H1 (cell line): Measurements from ENCODE around the gene MPPED2. TPM values are rescaled to one million over a fixed set of nuclear protein-coding genes. Genes with fewer than 3 reads are reported as not detected.

Source experiments
- CTCF ChIA-PET: fragments of 300-600 bp; sonication (Branson Sonifier 250); formaldehyde crosslinking; loops from one replicate; lab custom pipeline; 2021; ENCODE audit not compliant: partially characterized antibody; lab: Charles Lee
- POLR2A ChIA-PET: fragments of 300-600 bp; sonication (Branson Sonifier 250); formaldehyde crosslinking; loops from one replicate; lab custom pipeline; 2021; ENCODE audit warnings: inconsistent platforms; ENCODE audit not compliant: partially characterized antibody; lab: Charles Lee
- DNase-seq, 2 experiments: peaks; one replicate each; pipeline versions ENCODE4 v3.0.0 to v3.0.0-alpha.2; 2010 to 2022; ENCODE audit warnings: low spot score in 2 of 2, low read depth in 1 of 2, mixed read lengths in 1 of 2
- FAIRE-seq: peaks from 2 replicates; lab custom pipeline; 2011; peaks lifted over from hg19 to GRCh38; lab: Jason Lieb, UNC
- H2AFZ ChIP-seq: 2 replicates; pipeline ENCODE4 v1.8.1; 2012; ENCODE audit warnings: low read length, inconsistent platforms
- H2AK5ac ChIP-seq: 2 replicates; pipeline ENCODE4 v1.6.1; 2013; ENCODE audit warnings: low read depth, low read length
- H2BK120ac ChIP-seq: replicated peaks from 2 replicates; pipeline ENCODE3; 2013; ENCODE audit warnings: low read depth, low read length, inconsistent platforms
- H2BK12ac ChIP-seq: 2 replicates; pipeline ENCODE4 v1.6.1; 2013; ENCODE audit warnings: low read depth, low read length
- H2BK15ac ChIP-seq: 2 replicates; pipeline ENCODE4 v1.6.1; 2013; ENCODE audit warnings: low read length
- H2BK20ac ChIP-seq: 2 replicates; pipeline ENCODE4 v1.6.1; 2013; ENCODE audit warnings: low read length
- H2BK5ac ChIP-seq: 2 replicates; pipeline ENCODE4 v1.6.1; 2013; ENCODE audit warnings: low read depth, low read length
- H3K14ac ChIP-seq: 2 replicates; pipeline ENCODE4 v1.6.1; 2013; ENCODE audit warnings: inconsistent platforms; ENCODE audit not compliant: insufficient read length
- H3K18ac ChIP-seq: 2 replicates; pipeline ENCODE4 v1.6.1; 2013; ENCODE audit warnings: low read length; ENCODE audit errors: extremely low read depth
- H3K23ac ChIP-seq: 2 replicates; pipeline ENCODE4 v1.6.1; 2013; ENCODE audit warnings: inconsistent platforms; ENCODE audit not compliant: insufficient read length
- H3K23me2 ChIP-seq: 2 replicates; pipeline ENCODE4 v1.6.1; 2013; ENCODE audit warnings: low read depth, low read length
- H3K27ac ChIP-seq: 2 replicates; pipeline ENCODE4 v1.6.1; 2011; ENCODE audit warnings: low read depth, low read length, inconsistent platforms
- H3K27me3 ChIP-seq, 4 experiments: replicated peaks in 1 of 4; 1 replicate in 1 of 4; 2 replicates in 3 of 4; pipeline versions ENCODE4 v1.6.1 to v1.8.1; 2011 to 2013; ENCODE audit warnings: low read length in 3 of 4, mild to moderate bottlenecking in 3 of 4, inconsistent platforms in 2 of 4, mixed read lengths in 2 of 4, moderate library complexity in 1 of 4; ENCODE audit not compliant: control insufficient read depth in 3 of 4, insufficient read depth in 3 of 4; ENCODE audit errors: extremely low read depth in 1 of 4
- H3K36me3 ChIP-seq, 4 experiments: 2 replicates each; pipeline versions ENCODE4 v1.6.1 to v1.8.1; 2011 to 2013; ENCODE audit warnings: mild to moderate bottlenecking in 4 of 4, low read length in 3 of 4, moderate library complexity in 2 of 4, control low read depth in 1 of 4, inconsistent platforms in 1 of 4; ENCODE audit not compliant: insufficient read depth in 4 of 4, control insufficient read depth in 2 of 4
- H3K4ac ChIP-seq: replicated peaks from 2 replicates; pipeline ENCODE3; 2013; ENCODE audit warnings: low read length, low read depth, mixed read lengths, inconsistent platforms; ENCODE audit not compliant: insufficient read length
- H3K4me1 ChIP-seq, 4 experiments: replicated peaks in 1 of 4; 1 replicate in 1 of 4; 2 replicates in 3 of 4; pipeline versions ENCODE4 v1.6.1 to v1.8.1; 2011 to 2013; ENCODE audit warnings: low read length in 3 of 4, inconsistent platforms in 2 of 4, mixed read lengths in 1 of 4; ENCODE audit not compliant: insufficient read depth in 4 of 4, control insufficient read depth in 3 of 4
- H3K4me2 ChIP-seq, 2 experiments: 2 replicates each; pipeline versions ENCODE4 v1.6.1 to v1.8.1; 2011 to 2013; ENCODE audit warnings: low read depth in 2 of 2, low read length in 2 of 2, control low read depth in 1 of 2, inconsistent platforms in 1 of 2, mild to moderate bottlenecking in 1 of 2; ENCODE audit not compliant: insufficient read depth in 1 of 2
- H3K4me3 ChIP-seq, 4 experiments: fragments of 200-600, 300-600 bp in 1 of 4; sonication (generic), shearing (Covaris generic), sonication (Bioruptor Twin) in 1 of 4; 2 replicates each; pipeline versions ENCODE4 v1.5.1 to v1.8.1; 2011 to 2016; ENCODE audit warnings: low read length in 4 of 4, low read depth in 3 of 4, control low read depth in 2 of 4, inconsistent platforms in 2 of 4, mild to moderate bottlenecking in 2 of 4, mixed read lengths in 1 of 4, moderate library complexity in 1 of 4; ENCODE audit not compliant: insufficient read depth in 2 of 4; ENCODE audit errors: extremely low read depth in 1 of 4
- H3K56ac ChIP-seq: replicated peaks from 2 replicates; pipeline ENCODE3; 2013; ENCODE audit warnings: low read depth, mild to moderate bottlenecking, mixed read lengths, low read length, inconsistent platforms; ENCODE audit not compliant: insufficient read length
- H3K79me1 ChIP-seq: 2 replicates; pipeline ENCODE4 v1.6.1; 2013; ENCODE audit warnings: low read depth, low read length, control low read depth
- H3K79me2 ChIP-seq, 2 experiments: 2 replicates each; pipeline versions ENCODE4 v1.6.1 to v1.8.1; 2012 to 2013; ENCODE audit warnings: low read length in 2 of 2, mild to moderate bottlenecking in 2 of 2, inconsistent platforms in 1 of 2; ENCODE audit not compliant: insufficient read depth in 2 of 2, control insufficient read depth in 1 of 2
- H3K9ac ChIP-seq, 4 experiments: replicated peaks in 1 of 4; 1 replicate in 1 of 4; 2 replicates in 3 of 4; pipeline versions ENCODE4 v1.6.1 to v1.8.1; 2011 to 2013; ENCODE audit warnings: low read depth in 3 of 4, low read length in 3 of 4, control low read depth in 2 of 4, mild to moderate bottlenecking in 2 of 4, moderate library complexity in 2 of 4, inconsistent platforms in 1 of 4; ENCODE audit errors: extremely low read depth in 1 of 4
- H3K9me3 ChIP-seq, 2 experiments: 2 replicates each; pipeline versions ENCODE4 v1.6.1 to v1.8.1; 2012 to 2013; ENCODE audit warnings: mild to moderate bottlenecking in 2 of 2, moderate library complexity in 2 of 2, control low read depth in 1 of 2, inconsistent platforms in 1 of 2, low read depth in 1 of 2, low read length in 1 of 2, mixed read lengths in 1 of 2; ENCODE audit not compliant: insufficient read depth in 2 of 2
- H4K20me1 ChIP-seq, 2 experiments: replicated peaks in 1 of 2; 2 replicates each; pipeline versions ENCODE3 to v1.8.1; 2011 to 2013; ENCODE audit warnings: inconsistent platforms in 2 of 2, low read length in 2 of 2, mild to moderate bottlenecking in 1 of 2; ENCODE audit not compliant: insufficient read depth in 2 of 2, control insufficient read depth in 1 of 2
- H4K5ac ChIP-seq: 2 replicates; pipeline ENCODE4 v1.6.1; 2013; ENCODE audit warnings: low read length, low read depth, mixed read lengths, inconsistent platforms; ENCODE audit not compliant: insufficient read length
- H4K8ac ChIP-seq: 2 replicates; pipeline ENCODE4 v1.8.0; 2013; ENCODE audit warnings: mild to moderate bottlenecking, moderate library complexity, low read length, inconsistent platforms; ENCODE audit not compliant: insufficient read depth; ENCODE audit errors: extremely low read depth
- H4K91ac ChIP-seq: replicated peaks from 2 replicates; pipeline ENCODE3; 2013; ENCODE audit warnings: low read length, mixed read lengths, inconsistent platforms; ENCODE audit not compliant: insufficient read length
- CBX8 ChIP-seq: fragments of 300-800, 300-1000 bp; sonication (generic); IDR thresholded peaks from 2 replicates; pipeline ENCODE4 v1.7.1; 2016; ENCODE audit warnings: low read depth, low read length, borderline replicate concordance
- CHD1 ChIP-seq: IDR thresholded peaks from 2 replicates; pipeline ENCODE4 v1.6.1; 2012; ENCODE audit warnings: low read depth, low read length, improper control_type of control experiment
- FOSL1 ChIP-seq: IDR thresholded peaks from 2 replicates; pipeline ENCODE4 v1.6.1; 2011; ENCODE audit warnings: mild to moderate bottlenecking, low read depth, low read length, moderate library complexity; ENCODE audit not compliant: insufficient read depth
- GTF2F1 ChIP-seq: IDR thresholded peaks from 2 replicates; pipeline ENCODE4 v1.6.1; 2012; ENCODE audit warnings: low read depth, low read length, improper control_type of control experiment, borderline replicate concordance
- JUN ChIP-seq: IDR thresholded peaks from 2 replicates; pipeline ENCODE4 v1.6.1; 2011; ENCODE audit warnings: low read depth, mild to moderate bottlenecking, improper control_type of control experiment, low read length
- KDM1A ChIP-seq: fragments of 200-600, 300-600 bp; sonication (generic); IDR thresholded peaks from 2 replicates; pipeline ENCODE4 v1.7.1; 2016; ENCODE audit warnings: mild to moderate bottlenecking, low read length, borderline replicate concordance
- KDM5A ChIP-seq: fragments of 200-600 bp; IDR thresholded peaks from 2 replicates; pipeline ENCODE4 v1.7.1; 2012; ENCODE audit warnings: mild to moderate bottlenecking, low read length, inconsistent platforms, mixed read lengths
- PHF8 ChIP-seq: fragments of 200-600 bp; sonication (generic); conservative IDR thresholded peaks from 2 replicates; pipeline ENCODE4 v1.7.1; 2012; ENCODE audit warnings: low read depth, mild to moderate bottlenecking, inconsistent platforms, low read length, moderate library complexity
- RXRA ChIP-seq: IDR thresholded peaks from 2 replicates; pipeline ENCODE4 v1.6.1; 2011; ENCODE audit warnings: low read depth, mild to moderate bottlenecking, low read length, moderate library complexity; ENCODE audit not compliant: insufficient read depth
- TAF1 ChIP-seq: IDR thresholded peaks from 2 replicates; pipeline ENCODE4 v1.6.1; 2011; ENCODE audit warnings: mild to moderate bottlenecking, low read depth, low read length
- whole genome bisulfite sequencing, 2 experiments: shearing (Covaris generic) in 1 of 2; methylation state at CpG; one replicate each; pipeline versions ENCODE4 v1.1.6 to v1.1.7; 2013 to 2015; ENCODE audit warnings: low lambda C conversion rate in 2 of 2, mixed read lengths in 2 of 2, inconsistent platforms in 1 of 2, low coverage in 1 of 2, missing lambda C conversion rate in 1 of 2; ENCODE audit not compliant: insufficient replicate concordance in 2 of 2, insufficient coverage in 1 of 2, insufficient read length in 1 of 2; ENCODE audit errors: extremely low coverage in 1 of 2, missing lambda C conversion rate in 1 of 2; 5-methylcytosine and 5-hydroxymethylcytosine counted together
- polyA plus RNA-seq, 7 experiments: library from polyadenylated mRNA; depleted of rRNA in 3 of 7; stranded (reverse) in 5 of 7; unstranded in 2 of 7; fragments of >200 nt in 5 of 7; fragments of 200-250 nt in 2 of 7; gene quantifications; 1 replicate in 5 of 7; 2 replicates in 1 of 7; 4 replicates in 1 of 7; pipeline versions ENCODE4 v1.2.1 to v1.2.3, GENCODE V29; 2011 to 2013; ENCODE audit warnings: missing spikeins in 2 of 7, mixed read lengths in 2 of 7
- total RNA-seq: library from RNA; stranded (reverse); fragmentation: NEBNext Ultra II Directional; extraction: Animal tissue kit (Norgen Biotek cat#: 25700); gene quantifications from 2 replicates; pipeline ENCODE4 v1.2.1, GENCODE V29; 2021
- TF ChIP-seq, protein P1 (sequence below), 3 experiments: IDR thresholded peaks; 1 replicate in 2 of 3; 2 replicates in 1 of 3; pipeline versions ENCODE4 v1.5.1 to v1.6.1; 2011; ENCODE audit warnings: low read length in 3 of 3, mild to moderate bottlenecking in 3 of 3, inconsistent platforms in 2 of 3, low read depth in 1 of 3, moderate library complexity in 1 of 3; ENCODE audit not compliant: insufficient read depth in 1 of 3; ENCODE audit errors: control extremely low read depth in 1 of 3

The MPPED2 gene
- total and polyA plus RNA-seq, 2 of the 8 experiments (the other 6 are each of a cell fraction or from before 2014, with no cell fraction given), result 1.3 to 3.5 TPM

- Histone ChIP-seq H3K23me2 (no peaks in the 10 kb centered on the region), H3K79me1 (no peaks in the 10 kb centered on the region), H3K4ac (no peak overlapping the region), H3K4me2 (no peak overlapping the region), H4K20me1 (no peaks in the 10 kb centered on the region), H2BK20ac (no peak overlapping the region), H4K91ac (no peak overlapping the region), H3K23ac (no peak overlapping the region), H4K5ac (no peak overlapping the region), H3K36me3 (no peaks in the 10 kb centered on the region), H3K27me3 (no peaks in the 10 kb centered on the region; a peak in 1 of 7 replicates), H2BK15ac (no peak overlapping the region), H2BK5ac (no peak overlapping the region), H3K4me3 (no peak overlapping the region), H3K79me2 (no peaks in the 10 kb centered on the region), H2BK120ac (no peak overlapping the region), H3K4me1 (no peaks in the 10 kb centered on the region), H3K14ac (no peak overlapping the region), H3K9ac (no peak overlapping the region), H2BK12ac (no peak overlapping the region), H4K8ac (no peak overlapping the region), H2AFZ (no peak overlapping the region), H3K18ac (no peak overlapping the region), H3K9me3 (no peaks in the 10 kb centered on the region), H3K56ac (no peak overlapping the region), H2AK5ac (no peak overlapping the region), H3K27ac (no peak overlapping the region)
- DNase-seq, result no peak
- no peak for FAIRE-seq
- 90% methylated on average over 9 of the region's 9 CpGs; no CpG with 5 or more reads in 1 of the 2 experiments for WGBS, 2 experiments
- ChIA-PET CTCF (interaction anchor here (1.2 kb wide), 1 partner anchor 10 kb away, joined by 3 read pairs; no protein-coding TSS in a partner anchor), POLR2A (no interaction called here)
- TF ChIP-seq RXRA (no peak), KDM1A (no peak), CHD1 (no peak), FOSL1 (no peak), PHF8 (no peak), JUN (no peak), TAF1 (no peak), GTF2F1 (no peak), CBX8 (no peak), KDM5A (no peak)
- TF ChIP-seq, protein P1, sequence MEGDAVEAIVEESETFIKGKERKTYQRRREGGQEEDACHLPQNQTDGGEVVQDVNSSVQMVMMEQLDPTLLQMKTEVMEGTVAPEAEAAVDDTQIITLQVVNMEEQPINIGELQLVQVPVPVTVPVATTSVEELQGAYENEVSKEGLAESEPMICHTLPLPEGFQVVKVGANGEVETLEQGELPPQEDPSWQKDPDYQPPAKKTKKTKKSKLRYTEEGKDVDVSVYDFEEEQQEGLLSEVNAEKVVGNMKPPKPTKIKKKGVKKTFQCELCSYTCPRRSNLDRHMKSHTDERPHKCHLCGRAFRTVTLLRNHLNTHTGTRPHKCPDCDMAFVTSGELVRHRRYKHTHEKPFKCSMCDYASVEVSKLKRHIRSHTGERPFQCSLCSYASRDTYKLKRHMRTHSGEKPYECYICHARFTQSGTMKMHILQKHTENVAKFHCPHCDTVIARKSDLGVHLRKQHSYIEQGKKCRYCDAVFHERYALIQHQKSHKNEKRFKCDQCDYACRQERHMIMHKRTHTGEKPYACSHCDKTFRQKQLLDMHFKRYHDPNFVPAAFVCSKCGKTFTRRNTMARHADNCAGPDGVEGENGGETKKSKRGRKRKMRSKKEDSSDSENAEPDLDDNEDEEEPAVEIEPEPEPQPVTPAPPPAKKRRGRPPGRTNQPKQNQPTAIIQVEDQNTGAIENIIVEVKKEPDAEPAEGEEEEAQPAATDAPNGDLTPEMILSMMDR (IDR thresholded peaks at IDR 0.05; ENCODE audit: control extremely low read depth in 1 of 3, insufficient read depth in 1 of 3, low read depth in 1 of 3, low read length in 3 of 3), result no peak
Measured at GRCh38 chr11:30522536-30523243, 63.5 kb downstream of the MPPED2 start.
